Sigmoid colon (tissue), 4 donors: ENCODE results near the gene TAF1B.

Source experiments
- CTCF ChIP-seq, 4 experiments: fragments of 450-650 bp in 3 of 4; fragments of 200-600 bp in 1 of 4; IDR thresholded peaks; one replicate each; pipeline ENCODE4 v1.5.1; 2016 to 2019; ENCODE audit warnings: antibody characterized with exemption in 4 of 4, mild to moderate bottlenecking in 3 of 4, moderate library complexity in 2 of 4
- POLR2A ChIP-seq, 2 donors: fragments of 450-650 bp; IDR thresholded peaks; one replicate each; pipeline ENCODE4 v1.6.1; 2016; ENCODE audit warnings: antibody characterized with exemption in 2 of 2, mild to moderate bottlenecking in 2 of 2, moderate library complexity in 2 of 2
- POLR2AphosphoS5 ChIP-seq, 4 donors: sonication (generic); formaldehyde crosslinking; IDR thresholded peaks; one replicate each; pipeline ENCODE4 v1.6.1; 2017; ENCODE audit warnings: antibody characterized with exemption in 4 of 4

- TF ChIP-seq POLR2AphosphoS5 (IDR thresholded peaks at IDR 0.05) (no peak), CTCF (IDR thresholded peaks at IDR 0.05) (no peak), POLR2A (IDR thresholded peaks at IDR 0.05) (no peak)
These were observed 18.8 kb upstream of the TAF1B start for GRCh38 chr2:9824441-9824840.
